Pons (tissue), 1 donor: ENCODE measurements around the gene HS2ST1.
"Not testable (repeated sequence)": the region's sequence is repeated elsewhere in the genome, so short reads cannot be mapped to it uniquely, and the experiment has no call there.

ENCODE experiments used
- DNase-seq: peaks from one replicate; pipeline ENCODE4 v3.0.0-alpha.2; 2016; ENCODE audit warnings: low spot score

Gene HS2ST1

DNA sequence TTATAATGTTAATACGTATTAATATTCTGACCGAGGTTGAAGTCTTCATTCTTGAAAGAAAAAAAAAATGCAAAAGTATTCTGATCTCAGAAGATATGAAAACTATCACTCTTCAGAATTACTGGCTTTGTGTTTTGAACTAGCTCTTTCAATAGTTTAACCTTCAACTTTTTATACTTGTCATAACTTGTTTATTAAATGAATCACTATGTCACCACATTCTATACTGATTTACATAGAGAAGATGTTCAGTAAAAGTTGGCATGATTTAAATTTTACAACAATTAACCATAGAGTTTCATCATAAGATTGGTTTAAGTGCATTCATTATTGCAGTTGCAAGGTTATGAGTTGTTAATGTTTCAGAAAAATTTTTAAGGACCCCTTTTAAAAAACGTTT, 57.3 kb downstream of the HS2ST1 start:
- DNase-seq, result no peak

DNA sequence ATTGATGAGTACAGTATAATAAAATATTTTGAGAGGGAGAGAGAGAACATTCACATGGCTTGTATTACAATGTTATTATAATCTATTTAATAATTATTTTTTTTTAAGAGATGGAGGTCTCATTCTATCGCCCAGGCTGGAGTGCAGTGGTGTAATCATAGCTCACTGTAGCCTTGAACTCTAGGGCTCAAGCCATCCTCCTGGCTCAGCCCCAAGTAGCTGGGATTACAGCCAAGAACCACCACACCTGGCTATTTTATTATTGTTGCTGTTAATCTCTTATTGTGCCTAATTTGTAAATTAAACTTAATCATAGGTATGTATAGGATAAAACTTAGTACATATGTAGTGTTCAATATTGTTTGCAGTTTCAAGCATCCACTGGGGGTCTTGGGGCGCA, 57.8 kb downstream of the HS2ST1 start:
- DNase-seq, result no peak

DNA sequence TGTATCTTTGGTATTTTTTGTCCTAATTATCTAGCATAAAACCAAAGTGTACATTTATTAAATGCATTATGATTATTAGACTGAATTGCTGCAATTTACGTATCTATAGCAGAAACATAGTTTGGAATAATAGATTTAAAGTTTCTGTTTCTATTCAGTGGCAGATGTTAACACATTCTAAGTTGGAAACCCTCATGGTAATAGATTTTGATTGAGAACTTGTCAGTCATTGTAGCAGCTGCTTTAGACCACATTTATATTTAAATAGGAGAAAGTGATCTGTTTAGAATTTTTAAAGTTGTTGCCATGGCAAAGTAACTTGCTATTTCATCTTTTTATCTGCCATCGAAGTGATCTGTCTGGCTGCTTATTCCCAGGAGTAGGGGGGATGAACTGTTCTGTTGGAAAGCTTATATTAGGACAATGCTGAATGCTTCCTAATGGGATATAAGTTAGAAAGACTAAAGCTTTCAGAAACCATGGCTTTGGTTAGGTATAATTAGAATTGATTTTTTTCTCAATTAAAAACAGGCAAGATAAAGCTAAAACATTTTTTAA, 61.6 kb downstream of the HS2ST1 start:
- no peak for DNase-seq

DNA sequence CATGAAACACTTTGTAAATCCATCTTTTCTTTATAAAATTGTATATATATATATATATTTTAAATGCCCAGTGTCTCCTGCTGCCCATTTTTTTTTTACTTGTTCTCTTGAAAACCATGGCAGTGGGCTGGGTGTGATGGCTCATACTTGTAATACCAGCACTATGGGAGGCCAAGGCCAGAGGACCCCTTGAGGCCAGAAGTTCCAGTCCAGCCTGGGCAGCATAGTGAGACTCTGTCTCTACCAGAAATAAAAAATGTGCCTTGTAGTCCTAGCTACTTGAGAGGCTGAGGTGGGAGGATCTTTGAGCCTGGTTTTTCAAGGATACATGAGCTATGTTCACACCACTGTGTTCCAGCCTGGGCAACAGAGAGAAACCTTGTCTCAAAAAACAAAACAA, 62.2 kb downstream of the HS2ST1 start:
- DNase-seq, result no peak

DNA sequence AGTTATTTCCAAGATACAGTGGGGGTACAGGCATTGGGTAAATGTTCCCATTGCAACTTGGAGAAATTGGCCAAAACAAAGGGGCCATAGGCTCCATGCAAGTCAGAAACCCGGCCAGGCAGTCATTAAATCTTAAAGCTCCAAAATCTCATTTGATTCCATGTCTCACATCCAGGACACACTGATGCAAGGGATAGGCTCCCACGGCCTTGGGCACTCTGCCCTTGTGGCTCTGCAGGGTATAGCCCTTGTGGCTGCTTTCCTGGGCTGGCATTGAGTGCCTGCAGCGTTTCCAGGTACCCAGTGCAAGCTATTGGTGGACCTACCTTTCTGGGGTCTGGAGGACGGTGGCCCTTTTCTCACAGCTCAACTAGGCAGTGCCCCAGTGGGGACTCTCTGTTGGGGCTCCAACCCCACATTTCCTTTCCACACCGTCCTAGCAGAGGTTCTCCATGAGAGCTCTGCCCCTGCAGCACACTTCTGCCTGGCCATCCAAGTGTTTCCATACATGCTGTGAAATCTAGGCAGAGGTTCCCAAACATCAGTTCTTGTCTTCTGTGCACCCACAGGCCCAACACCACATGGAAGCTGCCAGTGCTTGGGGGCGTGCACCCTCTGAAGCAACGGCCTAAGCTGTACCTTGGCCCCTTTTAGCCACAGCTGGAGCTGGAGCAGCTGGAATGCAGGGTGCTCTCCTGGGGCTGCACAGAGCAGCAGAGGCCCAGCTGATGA, 67.2 kb downstream of the HS2ST1 start:
- no peak for DNase-seq

DNA sequence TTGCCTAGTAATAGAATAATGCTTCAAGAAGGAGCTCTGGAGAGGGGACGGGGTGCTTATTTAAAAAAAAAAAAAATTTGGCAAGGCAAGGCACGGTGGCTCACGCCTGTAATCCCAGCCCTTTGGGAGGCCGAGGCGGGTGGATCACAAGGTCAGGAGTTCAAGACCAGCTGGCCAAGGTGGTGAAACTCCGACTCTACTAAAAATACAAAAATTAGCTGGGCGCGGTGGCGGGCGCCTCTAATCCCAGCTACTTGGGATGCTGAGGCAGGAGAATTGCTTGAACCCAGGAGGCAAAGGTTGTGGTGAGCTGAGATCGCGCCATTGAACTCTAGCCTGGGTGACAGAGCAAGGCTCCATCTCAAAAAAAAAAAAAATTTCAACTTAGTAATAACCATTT, 69.2 kb downstream of the HS2ST1 start:
- DNase-seq, result not testable (repeated sequence)

DNA sequence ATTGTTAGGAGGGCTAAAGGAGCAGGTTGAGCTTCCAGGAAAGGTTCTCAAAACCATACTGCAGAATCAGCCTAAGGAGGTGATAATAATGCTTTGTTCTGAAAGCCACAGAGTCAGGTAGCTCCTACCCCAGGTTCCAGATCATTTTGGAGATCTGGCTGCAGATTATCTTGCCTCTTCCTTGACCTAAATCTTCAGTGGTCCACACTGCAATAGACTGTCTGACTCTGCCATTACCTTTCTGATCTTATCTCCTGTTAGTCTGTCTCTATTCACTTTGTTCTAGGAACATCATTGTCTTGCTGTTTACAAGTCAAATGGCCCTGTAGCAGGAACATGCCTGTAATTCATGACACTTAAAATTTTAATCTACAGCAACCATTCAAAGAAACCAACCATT, 73.0 kb downstream of the HS2ST1 start:
- no peak for DNase-seq

DNA sequence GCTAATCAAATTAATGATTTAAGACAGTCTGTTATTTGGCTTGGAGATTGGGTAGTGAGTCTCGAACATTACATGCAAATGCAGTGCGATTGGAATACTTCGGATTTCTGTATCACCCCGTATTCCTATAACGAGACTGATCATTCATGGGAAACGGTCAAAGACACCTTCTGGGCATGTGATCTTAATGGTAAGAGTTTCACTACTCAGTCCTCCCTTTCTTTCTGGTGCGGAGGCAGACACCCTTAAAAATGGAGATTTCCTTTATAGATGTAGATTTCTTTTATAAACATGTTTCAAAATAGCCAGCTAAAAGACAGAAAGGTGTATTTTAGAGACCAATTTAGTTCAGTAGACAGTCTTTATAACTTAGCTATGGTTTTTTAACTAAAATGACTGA, 74.4 kb downstream of the HS2ST1 start:
- no peak for DNase-seq

DNA sequence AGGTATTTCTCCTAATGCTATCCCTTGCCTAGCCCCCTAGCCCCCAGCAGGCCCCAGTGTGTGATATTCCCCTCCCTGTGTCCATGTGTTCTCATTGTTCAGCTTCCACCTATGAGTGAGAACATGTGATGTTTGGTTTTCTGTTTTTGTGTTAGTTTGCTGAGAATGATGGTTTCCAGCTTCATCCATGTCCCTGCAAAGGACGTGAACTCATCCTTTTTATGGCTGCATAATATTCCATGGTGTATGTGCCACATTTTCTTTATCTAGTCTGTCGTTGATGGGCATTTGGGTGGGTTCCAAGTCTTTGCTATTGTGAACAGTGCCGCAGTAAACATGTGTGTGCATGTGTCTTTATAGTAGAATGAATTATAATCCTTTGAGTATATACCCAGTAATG, 75.3 kb downstream of the HS2ST1 start:
- not testable (repeated sequence) for DNase-seq

DNA sequence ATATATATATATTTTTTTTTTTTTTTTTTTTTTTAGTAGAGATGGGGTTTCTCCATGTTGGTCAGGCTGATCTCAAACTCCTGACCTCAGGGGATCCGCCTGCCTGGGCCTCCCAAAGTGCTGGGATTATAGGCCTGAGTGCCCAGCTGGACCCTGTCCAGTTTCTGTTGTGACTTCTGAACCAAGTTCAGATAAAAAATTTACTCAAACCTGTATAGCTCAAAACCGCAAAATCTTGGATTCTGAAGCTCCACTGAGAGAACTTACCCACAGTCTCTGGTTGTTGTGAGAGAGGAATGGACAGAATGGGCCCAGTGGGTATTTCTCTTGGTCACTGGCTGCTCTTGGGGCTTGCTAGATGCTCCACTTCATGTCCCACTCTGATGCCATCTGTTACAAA, 76.4 kb downstream of the HS2ST1 start:
- no peak for DNase-seq

DNA sequence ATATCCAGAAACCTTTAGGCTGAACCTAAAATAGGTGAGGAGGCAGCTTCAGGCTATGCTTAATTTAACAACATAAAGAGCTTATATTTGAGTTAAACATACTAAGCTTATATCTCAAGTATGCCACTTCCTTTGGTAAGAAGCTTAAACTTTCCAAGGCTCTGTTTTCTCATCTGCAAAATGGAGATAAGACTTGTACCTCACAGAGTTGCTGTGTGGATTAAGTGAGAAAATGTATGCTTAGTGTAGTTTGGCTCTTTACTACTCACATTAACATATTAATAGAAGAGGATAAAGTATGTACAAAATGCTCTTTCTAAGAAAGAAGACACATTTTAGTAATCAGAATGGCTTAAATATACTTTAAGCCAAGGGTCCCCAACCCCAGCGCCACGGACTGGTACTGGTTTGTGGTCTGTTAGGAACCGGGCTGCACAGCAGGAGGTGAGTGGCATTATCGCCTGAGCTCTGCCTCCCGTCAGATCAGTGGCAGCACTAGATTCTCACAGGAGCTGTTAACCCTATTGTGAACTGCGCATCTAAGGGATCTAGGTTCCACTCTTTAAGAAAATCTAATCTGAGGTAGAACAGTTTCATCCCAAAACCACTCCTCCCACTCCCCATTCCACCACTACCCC, 77.2 kb downstream of the HS2ST1 start:
- DNase-seq, result no peak

DNA sequence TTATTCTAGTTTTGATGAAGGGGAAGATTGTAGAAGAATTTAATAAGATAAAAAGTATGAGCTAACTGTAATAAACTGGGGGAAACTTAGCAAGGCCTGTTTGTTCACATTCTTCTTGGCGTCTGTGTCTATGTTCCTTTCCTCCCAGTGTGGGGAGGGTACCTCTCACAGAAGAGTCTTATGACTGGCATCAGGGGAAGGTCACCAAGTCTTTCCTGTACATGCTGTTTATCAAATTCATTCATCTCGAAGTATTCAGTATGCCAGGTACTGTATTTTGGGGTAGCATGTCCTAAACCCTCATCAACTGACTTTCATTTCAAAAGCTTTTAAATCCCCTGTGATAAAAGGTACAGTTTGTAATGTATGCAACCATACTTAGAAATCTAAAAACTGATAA, 78.4 kb downstream of the HS2ST1 start:
- no peak for DNase-seq

DNA sequence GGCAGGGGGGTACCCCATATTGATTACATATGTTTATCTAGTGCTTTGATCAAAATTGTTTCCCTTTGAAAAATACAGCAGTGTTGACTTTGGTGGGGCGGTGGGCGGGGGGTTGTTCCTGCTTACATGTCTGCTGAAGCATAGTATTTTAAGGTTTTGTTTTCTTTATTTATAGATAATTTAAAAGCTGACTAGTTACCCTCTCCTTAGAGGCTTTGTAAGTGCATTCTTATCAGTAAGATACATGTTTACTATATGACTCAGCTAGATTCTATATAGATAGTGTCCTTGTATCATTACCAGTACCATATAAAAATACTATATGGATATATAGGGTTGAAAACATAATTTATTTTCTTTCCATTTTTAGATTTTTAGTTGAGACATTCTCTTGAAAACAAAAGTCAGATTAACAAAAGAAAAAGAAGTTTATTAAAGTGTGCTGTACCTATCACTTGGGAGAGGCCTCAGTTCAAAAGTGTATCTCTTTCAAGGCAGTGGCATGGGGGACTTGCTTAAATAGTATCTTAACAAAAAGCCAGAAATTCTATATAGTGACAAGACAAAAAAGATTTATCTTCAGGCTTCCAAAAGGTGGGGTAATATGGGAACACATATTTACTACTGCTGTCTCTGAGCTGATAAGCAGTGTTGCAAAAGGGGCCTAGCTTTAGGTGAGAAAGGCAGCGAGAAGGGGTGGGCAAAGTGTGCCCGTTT, 79.0 kb downstream of the HS2ST1 start:
- no peak for DNase-seq

DNA sequence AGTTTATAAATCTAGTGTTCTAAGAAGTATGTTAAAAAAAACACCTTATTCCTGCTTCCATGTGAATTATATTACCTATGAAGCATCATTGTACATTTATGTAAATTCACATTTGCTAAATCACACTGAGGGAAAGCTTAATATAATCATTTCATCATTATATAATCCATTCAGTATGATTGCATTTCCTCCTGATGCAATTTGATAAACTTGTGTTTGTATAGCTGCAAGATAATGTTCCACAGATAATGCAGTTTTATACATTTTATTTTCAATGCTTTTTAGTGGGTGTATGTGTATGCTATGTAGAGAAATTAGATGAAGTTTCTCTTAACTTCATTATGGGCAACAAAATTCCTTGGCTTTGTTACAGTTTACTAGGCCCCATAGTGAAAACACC, 79.6 kb downstream of the HS2ST1 start:
- DNase-seq, result no peak

DNA sequence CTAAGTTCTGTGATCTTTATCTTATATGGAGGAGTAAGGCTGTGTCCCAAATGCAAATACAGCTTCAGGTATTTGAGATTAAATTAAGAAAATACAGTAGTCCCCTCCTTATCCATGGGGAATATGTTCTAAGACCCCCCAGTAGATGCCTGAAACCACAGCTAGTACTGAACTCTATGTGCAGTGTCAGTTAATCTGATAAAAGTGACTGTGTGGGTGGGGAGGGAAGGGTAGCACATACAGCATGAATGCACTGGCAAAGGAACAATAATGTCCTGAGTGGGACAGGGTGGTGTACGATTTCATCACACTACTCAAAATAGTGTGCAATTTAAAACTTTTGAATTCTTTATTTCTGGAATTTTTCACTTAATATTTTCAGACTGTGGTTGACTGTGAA, 83.1 kb downstream of the HS2ST1 start:
- no peak for DNase-seq

DNA sequence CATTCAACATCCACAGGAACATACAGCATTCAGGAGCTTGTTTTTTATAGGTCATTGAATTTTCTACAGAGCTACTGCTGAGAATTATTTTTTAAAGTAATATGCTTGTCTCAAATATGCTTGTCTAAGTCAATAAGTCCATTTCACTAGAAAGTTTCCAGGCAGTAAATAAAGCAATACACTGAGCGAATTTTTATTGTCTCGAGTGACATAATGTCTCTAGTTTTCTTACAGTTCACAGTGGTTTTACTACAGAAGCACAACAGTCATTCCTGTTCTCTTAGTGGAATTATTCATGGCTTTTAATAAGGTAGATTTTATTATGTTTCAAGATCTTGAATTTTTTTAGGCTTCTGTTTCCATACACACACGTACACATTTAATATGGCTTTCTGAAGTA, 83.8 kb downstream of the HS2ST1 start:
- no peak for DNase-seq

DNA sequence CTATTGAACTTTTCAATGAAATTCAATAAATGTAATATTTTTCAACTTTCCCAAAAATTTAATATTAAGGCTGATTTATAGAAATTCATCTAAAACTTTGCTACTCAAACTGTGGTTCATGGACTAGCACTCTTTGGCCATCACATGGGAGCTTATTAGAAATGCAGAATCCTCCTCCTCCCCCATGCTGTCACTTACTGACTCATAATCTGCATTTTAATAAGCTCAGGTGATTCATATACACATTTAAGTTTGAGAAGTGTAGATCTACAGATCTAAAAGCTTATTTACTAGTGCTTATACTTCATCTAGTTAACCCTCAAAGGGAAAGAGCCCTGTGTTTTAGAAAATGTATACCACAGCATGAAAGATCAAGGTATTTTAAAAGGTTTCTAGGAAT, 84.3 kb downstream of the HS2ST1 start:
- no peak for DNase-seq

DNA sequence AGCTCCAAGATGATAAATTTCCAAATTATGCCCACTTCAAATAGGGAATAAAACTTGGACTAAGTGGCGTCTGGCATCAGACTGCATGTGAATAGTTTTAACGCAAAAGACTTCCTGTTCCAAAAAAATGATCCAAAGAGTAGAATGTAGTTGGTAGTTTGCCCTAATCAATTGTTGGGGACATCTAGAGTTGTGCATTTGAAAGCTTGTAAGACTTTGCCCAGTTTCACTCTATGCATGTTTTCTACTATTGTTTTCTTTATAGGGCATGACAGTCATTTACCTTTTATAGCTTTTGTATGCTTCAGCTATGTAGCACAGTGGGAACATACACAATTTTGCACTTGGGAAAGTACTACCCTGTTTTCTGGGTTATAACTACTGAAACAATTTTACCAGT, 86.0 kb downstream of the HS2ST1 start:
- no peak for DNase-seq

DNA sequence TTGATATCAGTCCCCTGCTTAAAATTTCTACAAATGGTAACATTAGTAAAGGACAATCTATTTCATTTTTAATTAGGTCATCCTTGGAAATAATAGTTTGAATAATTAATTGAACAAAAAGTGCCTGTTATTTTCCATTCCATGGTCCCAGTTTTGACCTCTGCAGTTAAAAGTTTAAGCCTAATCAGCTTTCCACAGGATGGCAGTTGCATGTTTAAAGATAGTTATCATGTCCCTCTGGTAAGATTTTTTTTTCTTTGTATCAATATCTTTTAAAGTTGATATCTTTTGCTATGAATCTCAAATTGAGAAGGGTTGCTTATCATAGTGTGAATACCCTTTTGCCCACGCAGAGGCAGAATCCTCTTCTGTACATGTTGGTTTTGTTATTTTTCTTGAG, 90.4 kb downstream of the HS2ST1 start:
- no peak for DNase-seq

DNA sequence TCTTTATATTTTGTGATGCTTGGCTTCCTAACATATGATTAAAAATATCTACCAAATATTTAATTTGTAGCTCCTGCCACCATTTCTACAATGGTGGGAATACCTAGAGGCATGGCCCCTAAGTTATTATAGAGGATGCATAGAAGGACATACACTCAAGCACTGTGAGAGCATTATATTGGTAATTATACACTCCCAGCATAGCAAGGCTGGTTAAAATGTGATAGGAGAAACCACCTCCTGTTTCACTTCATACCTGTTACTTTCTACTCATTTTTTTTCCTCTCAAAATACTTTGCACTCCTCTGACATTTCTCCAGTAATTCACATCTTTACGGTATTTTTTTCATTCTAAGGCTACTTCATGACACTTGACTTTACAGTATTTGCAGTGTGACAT, 92.9 kb downstream of the HS2ST1 start:
- DNase-seq, result no peak

DNA sequence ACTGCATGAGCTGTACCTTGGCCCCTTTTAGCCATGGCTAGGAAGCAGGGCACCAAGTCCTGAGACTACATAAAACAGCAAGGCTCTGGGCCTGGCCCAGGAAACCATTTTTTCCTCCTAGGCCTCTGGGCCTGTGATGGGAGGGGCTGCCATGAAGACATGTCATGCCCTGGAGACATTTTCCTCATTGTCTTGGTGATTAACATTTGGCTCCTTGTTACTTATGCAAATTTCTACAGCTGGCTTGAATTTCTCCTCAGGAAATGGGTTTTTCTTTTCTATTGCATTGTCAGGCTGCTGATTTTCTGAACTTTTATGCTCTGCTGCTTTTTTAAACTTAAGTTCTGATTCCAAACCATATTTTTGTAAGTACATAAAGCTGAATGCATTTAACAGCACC, 99.0 kb downstream of the HS2ST1 start:
- DNase-seq, result not testable (repeated sequence)

DNA sequence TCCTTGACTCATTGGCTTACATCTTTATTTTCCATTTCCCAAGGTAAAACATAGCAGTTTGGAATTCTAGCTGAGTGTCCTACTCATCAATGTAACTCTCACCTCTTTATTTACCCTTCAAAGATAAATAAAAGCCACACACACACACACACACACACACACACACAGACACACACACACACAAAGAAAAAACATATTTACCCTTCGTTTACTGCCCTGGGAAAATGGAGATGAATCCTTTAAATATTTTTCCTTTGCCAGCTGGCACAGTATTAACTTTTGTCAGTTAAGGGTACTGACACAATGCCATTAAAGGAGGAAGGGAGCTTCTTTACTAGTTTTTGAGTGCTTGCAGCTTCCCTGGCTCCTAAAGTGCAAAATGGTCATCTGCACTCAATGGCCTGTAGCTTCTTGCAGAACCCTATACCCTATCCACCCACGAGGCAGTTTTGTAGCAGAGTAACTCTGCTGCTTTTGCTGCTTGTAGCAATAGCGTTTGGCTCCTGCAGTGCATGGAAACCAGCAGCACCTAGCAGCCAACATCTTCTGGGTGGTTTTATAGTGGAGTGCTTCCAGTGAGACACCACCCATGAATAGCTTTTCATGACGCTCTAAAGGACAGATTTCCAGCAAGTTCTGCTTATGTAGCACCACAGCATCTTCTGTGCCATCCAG, 103.7 kb downstream of the HS2ST1 start:
- DNase-seq, result no peak

DNA sequence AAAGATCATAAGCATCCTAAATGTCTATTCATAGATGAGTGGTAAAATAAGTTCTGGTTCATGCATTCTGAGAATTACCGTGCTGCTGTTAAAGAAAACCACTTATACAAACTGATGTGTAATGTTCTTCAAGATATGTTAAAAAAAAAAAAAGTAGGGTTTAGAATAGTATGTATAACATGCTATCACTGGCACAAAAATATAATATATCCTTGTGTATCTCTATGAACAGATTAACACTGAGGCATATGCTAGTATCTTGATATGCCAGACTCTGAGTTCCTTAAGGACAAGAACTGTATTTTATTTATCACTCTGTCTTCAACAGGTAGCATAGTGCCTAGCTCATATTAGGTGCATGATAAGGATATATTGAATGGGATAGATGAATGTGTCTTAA, 108.9 kb downstream of the HS2ST1 start:
- DNase-seq, result no peak
